Measurements from ENCODE around the gene EHMT1.

- TF ChIP-seq SUZ12 (IDR thresholded peaks at IDR 0.05; ENCODE audit: extremely low read depth, insufficient read depth, insufficient read length) (no peak), YY1 (IDR thresholded peaks at IDR 0.05; ENCODE audit: insufficient read depth, insufficient read length) (no peak)
Observed at GRCh38 chr9:137722481-137722880, 103.7 kb downstream of the EHMT1 start.

All from NT2/D1 (cell line).